Neural cell (in vitro differentiated cells): ENCODE results near the gene FAU. TPM values are rescaled to one million over a fixed set of nuclear protein-coding genes. Genes with fewer than 3 reads are reported as not detected.

ENCODE experiments used
- H2AFZ ChIP-seq: fragments of 200-600, 300-800 bp; sonication (generic), shearing (Covaris generic); 2 replicates; pipeline ENCODE4 v1.6.0; 2014; ENCODE audit warnings: low read depth, mild to moderate bottlenecking, antibody characterized with exemption, low read length, moderate library complexity
- H3F3A ChIP-seq: fragments of 200-600 bp; shearing (Covaris generic); 2 replicates; pipeline ENCODE4 v1.6.1; 2016; ENCODE audit warnings: mild to moderate bottlenecking, moderate library complexity, mixed read lengths, antibody characterized with exemption, low read length; ENCODE audit not compliant: insufficient read depth, poor library complexity, severe bottlenecking
- H3K27ac ChIP-seq: fragments of 200-600, 300-800 bp; sonication (generic), shearing (Covaris generic); 2 replicates; pipeline ENCODE4 v1.5.1; 2014; ENCODE audit warnings: mild to moderate bottlenecking, low read length, moderate library complexity
- H3K27me3 ChIP-seq: fragments of 300-800, 200-600 bp; sonication (generic), shearing (Covaris generic); 2 replicates; pipeline ENCODE4 v1.6.0; 2014; ENCODE audit warnings: mild to moderate bottlenecking, low read depth, low read length, moderate library complexity; ENCODE audit not compliant: insufficient read depth
- H3K36me3 ChIP-seq: fragments of 300-800, 200-600 bp; sonication (generic), shearing (Covaris generic); 2 replicates; pipeline ENCODE4 v1.5.1; 2014; ENCODE audit warnings: mild to moderate bottlenecking, antibody characterized with exemption, low read length, moderate library complexity; ENCODE audit not compliant: insufficient read depth
- H3K4me2 ChIP-seq: fragments of 300-800, 200-600 bp; sonication (generic), shearing (Covaris generic); 2 replicates; pipeline ENCODE4 v1.6.0; 2014; ENCODE audit warnings: mild to moderate bottlenecking, low read length
- H3K4me3 ChIP-seq: fragments of 300-800, 200-600 bp; sonication (generic), shearing (Covaris generic); 2 replicates; pipeline ENCODE4 v1.5.1; 2014; ENCODE audit warnings: mild to moderate bottlenecking, low read length, moderate library complexity
- H3K79me2 ChIP-seq: fragments of 200-600 bp; shearing (Covaris generic); replicated peaks from 2 replicates; pipeline ENCODE4 v1.6.0; 2014; ENCODE audit warnings: mild to moderate bottlenecking, low read length, moderate library complexity; ENCODE audit not compliant: insufficient read depth
- H3K9ac ChIP-seq: fragments of 300-800, 200-600 bp; sonication (generic), shearing (Covaris generic); 2 replicates; pipeline ENCODE4 v1.6.1; 2016; ENCODE audit warnings: mild to moderate bottlenecking, low read length, mixed read lengths
- H3K9me2 ChIP-seq: fragments of 200-600 bp; shearing (Covaris generic); 2 replicates; pipeline ENCODE4 v1.6.1; 2016; ENCODE audit warnings: mild to moderate bottlenecking, low read length, mixed read lengths; ENCODE audit not compliant: insufficient read depth
- H3K9me3 ChIP-seq: fragments of 200-600, 300-800 bp; sonication (generic), shearing (Covaris generic); 2 replicates; pipeline ENCODE4 v1.6.1; 2016; ENCODE audit warnings: mild to moderate bottlenecking, mixed run types, low read length, moderate library complexity, mixed read lengths
- H4K20me1 ChIP-seq: fragments of 200-600 bp; shearing (Covaris generic); 2 replicates; pipeline ENCODE4 v1.6.1; 2016; ENCODE audit warnings: mild to moderate bottlenecking, mixed run types; ENCODE audit not compliant: insufficient read depth
- CTCF ChIP-seq: fragments of 450-650 bp; IDR thresholded peaks from 2 replicates; pipeline ENCODE4 v1.5.1; 2014; ENCODE audit warnings: antibody characterized with exemption, mild to moderate bottlenecking, moderate library complexity; ENCODE audit not compliant: poor library complexity, severe bottlenecking
- EP300 ChIP-seq: fragments of 450-650 bp; conservative IDR thresholded peaks from 2 replicates; pipeline ENCODE4 v1.6.1; 2014; ENCODE audit warnings: antibody characterized with exemption, mild to moderate bottlenecking, moderate library complexity; ENCODE audit not compliant: poor library complexity, severe bottlenecking
- EZH2 ChIP-seq: fragments of 200-600, 300-800 bp; shearing (Covaris generic), sonication (generic); IDR thresholded peaks from 2 replicates; pipeline ENCODE4 v1.6.1; 2014; ENCODE audit warnings: antibody characterized with exemption, low read length, borderline replicate concordance, mild to moderate bottlenecking; ENCODE audit not compliant: insufficient read depth, poor library complexity, severe bottlenecking
- MXI1 ChIP-seq: fragments of 450-650 bp; conservative IDR thresholded peaks from 2 replicates; pipeline ENCODE4 v1.6.1; 2014; ENCODE audit warnings: antibody characterized with exemption, mild to moderate bottlenecking; ENCODE audit not compliant: poor library complexity, severe bottlenecking
- POLR2AphosphoS5 ChIP-seq: IDR thresholded peaks from 2 replicates; pipeline ENCODE4 v1.6.1; 2012
- RAD21 ChIP-seq: fragments of 450-650 bp; conservative IDR thresholded peaks from 2 replicates; pipeline ENCODE4 v1.6.1; 2014; ENCODE audit warnings: antibody characterized with exemption, mild to moderate bottlenecking, moderate library complexity
- SMC3 ChIP-seq: fragments of 450-650 bp; conservative IDR thresholded peaks from 2 replicates; pipeline ENCODE4 v1.6.1; 2014; ENCODE audit warnings: antibody characterized with exemption, mild to moderate bottlenecking, moderate library complexity; ENCODE audit not compliant: poor library complexity
- TAF1 ChIP-seq: IDR thresholded peaks from 2 replicates; pipeline ENCODE4 v1.6.1; 2012; ENCODE audit warnings: low read depth
- polyA plus RNA-seq: library from polyadenylated mRNA; depleted of rRNA; stranded (reverse); fragments of >200 nt; gene quantifications from 2 replicates; pipeline ENCODE4 v1.2.3, GENCODE V29; 2014
- TF ChIP-seq, protein P1 (sequence below): IDR thresholded peaks from 2 replicates; pipeline ENCODE4 v1.6.1; 2012; ENCODE audit warnings: borderline replicate concordance

The FAU gene
- polyA plus RNA-seq, 1 donor from 2014 or later: 420 TPM

- H3K36me3 ChIP-seq: no peaks in the 10 kb centered on the region
- H3K27ac ChIP-seq: no peak overlapping the region
- no peak overlapping the region for H2AFZ ChIP-seq
- H3K79me2 ChIP-seq: no peaks in the 10 kb centered on the region
- no peaks in the 10 kb centered on the region for H3K9me2 ChIP-seq
- H3K27me3 ChIP-seq: no peaks in the 10 kb centered on the region
- no peaks in the 10 kb centered on the region for H3F3A ChIP-seq
- H3K4me2 ChIP-seq: no peak overlapping the region
- no peak overlapping the region for H3K4me3 ChIP-seq
- no peaks in the 10 kb centered on the region for H4K20me1 ChIP-seq
- TF ChIP-seq EP300 (no peak), SMC3 (no peak), CTCF (no peak), RAD21 (no peak), TAF1 (no peak), POLR2AphosphoS5 (no peak), EZH2 (no peak), MXI1 (no peak)
- TF ChIP-seq, protein P1, sequence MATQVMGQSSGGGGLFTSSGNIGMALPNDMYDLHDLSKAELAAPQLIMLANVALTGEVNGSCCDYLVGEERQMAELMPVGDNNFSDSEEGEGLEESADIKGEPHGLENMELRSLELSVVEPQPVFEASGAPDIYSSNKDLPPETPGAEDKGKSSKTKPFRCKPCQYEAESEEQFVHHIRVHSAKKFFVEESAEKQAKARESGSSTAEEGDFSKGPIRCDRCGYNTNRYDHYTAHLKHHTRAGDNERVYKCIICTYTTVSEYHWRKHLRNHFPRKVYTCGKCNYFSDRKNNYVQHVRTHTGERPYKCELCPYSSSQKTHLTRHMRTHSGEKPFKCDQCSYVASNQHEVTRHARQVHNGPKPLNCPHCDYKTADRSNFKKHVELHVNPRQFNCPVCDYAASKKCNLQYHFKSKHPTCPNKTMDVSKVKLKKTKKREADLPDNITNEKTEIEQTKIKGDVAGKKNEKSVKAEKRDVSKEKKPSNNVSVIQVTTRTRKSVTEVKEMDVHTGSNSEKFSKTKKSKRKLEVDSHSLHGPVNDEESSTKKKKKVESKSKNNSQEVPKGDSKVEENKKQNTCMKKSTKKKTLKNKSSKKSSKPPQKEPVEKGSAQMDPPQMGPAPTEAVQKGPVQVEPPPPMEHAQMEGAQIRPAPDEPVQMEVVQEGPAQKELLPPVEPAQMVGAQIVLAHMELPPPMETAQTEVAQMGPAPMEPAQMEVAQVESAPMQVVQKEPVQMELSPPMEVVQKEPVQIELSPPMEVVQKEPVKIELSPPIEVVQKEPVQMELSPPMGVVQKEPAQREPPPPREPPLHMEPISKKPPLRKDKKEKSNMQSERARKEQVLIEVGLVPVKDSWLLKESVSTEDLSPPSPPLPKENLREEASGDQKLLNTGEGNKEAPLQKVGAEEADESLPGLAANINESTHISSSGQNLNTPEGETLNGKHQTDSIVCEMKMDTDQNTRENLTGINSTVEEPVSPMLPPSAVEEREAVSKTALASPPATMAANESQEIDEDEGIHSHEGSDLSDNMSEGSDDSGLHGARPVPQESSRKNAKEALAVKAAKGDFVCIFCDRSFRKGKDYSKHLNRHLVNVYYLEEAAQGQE: no peak
- H3K9ac ChIP-seq: no peak overlapping the region
- H3K9me3 ChIP-seq: no peaks in the 10 kb centered on the region
Measured at GRCh38 chr11:65169164-65169641, 47.3 kb upstream of the FAU start.

- Histone ChIP-seq H3K36me3 (no peaks in the 10 kb centered on the region), H3K27ac (no peak overlapping the region), H3K9me2 (no peaks in the 10 kb centered on the region), H2AFZ (no peak overlapping the region), H4K20me1 (no peaks in the 10 kb centered on the region), H3K9ac (no peak overlapping the region), H3K27me3 (no peaks in the 10 kb centered on the region), H3F3A (no peaks in the 10 kb centered on the region), H3K9me3 (no peaks in the 10 kb centered on the region), H3K79me2 (no peaks in the 10 kb centered on the region), H3K4me3 (no peak overlapping the region), H3K4me2 (no peak overlapping the region)
- TF ChIP-seq CTCF (no peak), RAD21 (no peak), EP300 (no peak), TAF1 (no peak), SMC3 (no peak)
- TF ChIP-seq, protein P1: no peak
Measured at GRCh38 chr11:65167656-65168055, 45.7 kb upstream of the FAU start.
